ENCODE measurements around the gene MS4A10. TPM values are rescaled to one million over a fixed set of nuclear protein-coding genes. Genes with fewer than 3 reads are reported as not detected.

Gene MS4A10
- total and polyA plus RNA-seq, 2 donors, result under 0.01 to 0.09 TPM

DNA sequence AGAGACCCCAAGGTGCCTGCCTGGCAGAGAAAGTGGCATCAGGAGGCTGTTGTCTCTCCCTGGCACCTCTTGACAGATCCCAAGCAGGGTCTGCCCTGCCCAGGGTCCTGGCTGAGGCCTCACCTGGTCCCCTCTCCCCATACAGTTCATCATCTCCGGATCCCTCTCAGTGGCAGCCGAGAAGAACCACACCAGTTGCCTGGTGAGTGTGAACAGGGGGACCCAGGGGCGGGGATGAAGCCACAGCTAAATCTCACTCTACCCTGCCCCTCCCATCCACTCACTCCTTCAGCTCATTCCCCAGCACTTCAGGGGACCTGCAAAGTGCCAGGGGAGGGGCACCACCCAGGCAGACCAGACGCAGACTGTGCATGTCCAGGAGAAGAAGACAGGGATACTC is 14.0 kb upstream of the MS4A10 start:
- DNase-seq (ENCODE audit: low read depth in 6 of 9, low spot score in 9 of 9), result no peak

DNA sequence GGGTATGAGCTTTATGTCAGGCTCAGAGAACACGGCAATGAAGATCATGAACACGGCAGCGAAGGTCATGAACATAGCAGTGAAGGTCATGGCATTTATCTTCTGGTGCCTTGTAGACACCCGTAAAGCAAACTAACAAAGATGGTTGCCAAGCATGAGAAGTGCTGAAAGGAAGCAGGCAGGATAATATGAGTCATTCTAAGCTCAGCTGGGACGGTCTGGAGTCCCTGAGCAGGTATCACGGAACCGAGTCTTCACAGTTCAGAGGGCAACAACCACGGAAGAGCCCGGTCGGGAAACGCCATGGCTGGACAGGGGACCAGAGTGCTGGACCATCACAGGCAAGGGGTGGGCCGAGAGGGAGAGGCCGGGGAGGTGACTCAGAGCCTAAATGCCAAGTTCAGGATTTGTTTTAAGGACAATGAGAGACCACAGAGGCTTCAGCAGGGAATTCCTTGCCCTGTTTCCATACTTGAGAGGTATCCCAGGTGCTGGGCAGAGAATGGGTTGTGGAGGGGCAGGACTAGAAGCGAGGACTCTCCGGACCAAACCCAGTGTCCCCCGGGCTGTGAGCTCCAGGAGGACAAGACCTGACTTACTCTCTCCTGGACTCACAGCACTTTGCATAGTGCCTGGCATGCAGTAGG is 13.1 kb upstream of the MS4A10 start:
- Histone ChIP-seq H3K27me3 (ENCODE audit: control insufficient read depth in 2 of 2, insufficient read depth in 1 of 2, low read length in 1 of 2) (peaks cover 0 to 3% of the 10 kb centered on the region in 2 donors), H3K4me3 (ENCODE audit: low read length in 2 of 2) (no peak overlapping the region), H3K9me3 (ENCODE audit: control insufficient read depth in 2 of 2, insufficient read depth in 1 of 2, low read length in 1 of 2) (no peaks in the 10 kb centered on the region), H3K36me3 (ENCODE audit: control insufficient read depth in 2 of 2, insufficient read depth in 2 of 2, low read length in 1 of 2) (no peaks in the 10 kb centered on the region), H3K4me1 (ENCODE audit: control insufficient read depth in 2 of 2, insufficient read depth in 2 of 2, low read length in 2 of 2) (peaks cover 0 to 17% of the 10 kb centered on the region in 2 donors), H3K27ac (ENCODE audit: low read depth in 1 of 2, low read length in 1 of 2) (no peak overlapping the region)
- DNase-seq (ENCODE audit: low read depth in 6 of 9, low spot score in 9 of 9), result no peak
- WGBS, result 94% methylated on average over 16 of the region's 16 CpGs

More for the DNA sequence above, 14.0 kb upstream of the MS4A10 start:
- Histone ChIP-seq H3K9me3 (ENCODE audit: control insufficient read depth in 2 of 2, insufficient read depth in 1 of 2, low read length in 1 of 2) (no peaks in the 10 kb centered on the region), H3K27me3 (ENCODE audit: control insufficient read depth in 2 of 2, insufficient read depth in 1 of 2, low read length in 1 of 2) (peaks cover 0 to 3% of the 10 kb centered on the region in 2 donors), H3K4me1 (ENCODE audit: control insufficient read depth in 2 of 2, insufficient read depth in 2 of 2, low read length in 2 of 2) (peaks cover 0 to 16% of the 10 kb centered on the region in 2 donors), H3K27ac (ENCODE audit: low read depth in 1 of 2, low read length in 1 of 2) (no peak overlapping the region), H3K4me3 (ENCODE audit: low read length in 2 of 2) (no peak overlapping the region), H3K36me3 (ENCODE audit: control insufficient read depth in 2 of 2, insufficient read depth in 2 of 2, low read length in 1 of 2) (no peaks in the 10 kb centered on the region)
- 98% methylated on average over 4 of the region's 4 CpGs for WGBS

GRCh38 chr11:60772666-60773065 is 12.5 kb upstream of the MS4A10 start:
- no peaks in the 10 kb centered on the region for H3K27me3 ChIP-seq (ENCODE audit: control insufficient read depth in 2 of 2, insufficient read depth in 1 of 2, low read length in 1 of 2)
- DNase-seq (ENCODE audit: low read depth in 6 of 9, low spot score in 9 of 9), result peak in 1 of 9 donors; percentile 21
- no peaks in the 10 kb centered on the region for H3K36me3 ChIP-seq (ENCODE audit: control insufficient read depth in 2 of 2, insufficient read depth in 2 of 2, low read length in 1 of 2)
- no peaks in the 10 kb centered on the region for H3K9me3 ChIP-seq (ENCODE audit: control insufficient read depth in 2 of 2, insufficient read depth in 1 of 2, low read length in 1 of 2)
- WGBS, result 94% methylated on average over 8 of the region's 8 CpGs
- H3K4me3 ChIP-seq (ENCODE audit: low read length in 2 of 2), result no peak overlapping the region
- no peak overlapping the region for H3K27ac ChIP-seq (ENCODE audit: low read depth in 1 of 2, low read length in 1 of 2)
- peaks cover 0 to 17% of the 10 kb centered on the region in 2 donors for H3K4me1 ChIP-seq (ENCODE audit: control insufficient read depth in 2 of 2, insufficient read depth in 2 of 2, low read length in 2 of 2)

DNA sequence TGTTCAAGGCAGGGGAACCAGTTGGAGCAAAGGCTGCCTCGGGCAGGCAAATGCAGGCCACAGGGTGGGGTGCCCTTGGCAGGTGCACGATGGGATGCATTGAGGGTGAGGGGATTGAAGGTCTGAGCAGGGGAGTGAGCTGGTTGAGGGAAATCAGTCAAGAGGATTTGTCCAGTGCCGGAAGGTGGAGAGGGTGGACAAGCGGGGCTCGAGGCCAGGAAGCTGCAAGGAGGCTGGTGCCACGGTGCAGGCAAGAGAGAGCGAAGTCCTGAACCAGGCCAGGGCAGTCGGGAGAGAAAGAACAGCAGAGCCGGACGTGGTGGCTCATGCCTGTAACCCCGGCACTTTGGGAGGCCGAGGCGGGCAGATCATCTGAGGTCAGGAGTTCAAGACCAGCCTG is 10.4 kb upstream of the MS4A10 start:
- no peak for DNase-seq (ENCODE audit: low read depth in 6 of 9, low spot score in 9 of 9)
- WGBS, result 93% methylated on average over 13 of the region's 13 CpGs
- Histone ChIP-seq H3K4me3 (ENCODE audit: low read length in 2 of 2) (no peak overlapping the region), H3K27ac (ENCODE audit: low read depth in 1 of 2, low read length in 1 of 2) (no peak overlapping the region), H3K9me3 (ENCODE audit: control insufficient read depth in 2 of 2, insufficient read depth in 1 of 2, low read length in 1 of 2) (no peaks in the 10 kb centered on the region), H3K36me3 (ENCODE audit: control insufficient read depth in 2 of 2, insufficient read depth in 2 of 2, low read length in 1 of 2) (no peaks in the 10 kb centered on the region), H3K4me1 (ENCODE audit: control insufficient read depth in 2 of 2, insufficient read depth in 2 of 2, low read length in 2 of 2) (peaks cover 0 to 17% of the 10 kb centered on the region in 2 donors), H3K27me3 (ENCODE audit: control insufficient read depth in 2 of 2, insufficient read depth in 1 of 2, low read length in 1 of 2) (no peaks in the 10 kb centered on the region)

- peak; percentile 75 to 97 (median 93) for DNase-seq (ENCODE audit: low read depth in 6 of 9, low spot score in 9 of 9)
- Histone ChIP-seq H3K27me3 (ENCODE audit: control insufficient read depth in 2 of 2, insufficient read depth in 1 of 2, low read length in 1 of 2) (peaks cover 0 to 3% of the 10 kb centered on the region in 2 donors), H3K36me3 (ENCODE audit: control insufficient read depth in 2 of 2, insufficient read depth in 2 of 2, low read length in 1 of 2) (no peaks in the 10 kb centered on the region), H3K4me1 (ENCODE audit: control insufficient read depth in 2 of 2, insufficient read depth in 2 of 2, low read length in 2 of 2) (peaks cover 0 to 17% of the 10 kb centered on the region in 2 donors), H3K9me3 (ENCODE audit: control insufficient read depth in 2 of 2, insufficient read depth in 1 of 2, low read length in 1 of 2) (no peaks in the 10 kb centered on the region), H3K4me3 (ENCODE audit: low read length in 2 of 2) (no peak overlapping the region), H3K27ac (ENCODE audit: low read depth in 1 of 2, low read length in 1 of 2) (no peak overlapping the region)
- 18% methylated on average over 15 of the region's 15 CpGs for WGBS
Observed at GRCh38 chr11:60775420-60775961, 9.6 kb upstream of the MS4A10 start.

- Histone ChIP-seq H3K4me3 (ENCODE audit: low read length in 2 of 2) (no peak overlapping the region), H3K27ac (ENCODE audit: low read depth in 1 of 2, low read length in 1 of 2) (no peak overlapping the region), H3K36me3 (ENCODE audit: control insufficient read depth in 2 of 2, insufficient read depth in 2 of 2, low read length in 1 of 2) (no peaks in the 10 kb centered on the region), H3K27me3 (ENCODE audit: control insufficient read depth in 2 of 2, insufficient read depth in 1 of 2, low read length in 1 of 2) (peaks cover 0 to 3% of the 10 kb centered on the region in 2 donors), H3K9me3 (ENCODE audit: control insufficient read depth in 2 of 2, insufficient read depth in 1 of 2, low read length in 1 of 2) (no peaks in the 10 kb centered on the region), H3K4me1 (ENCODE audit: control insufficient read depth in 2 of 2, insufficient read depth in 2 of 2, low read length in 2 of 2) (peaks cover 0 to 17% of the 10 kb centered on the region in 2 donors)
- WGBS, result 96% methylated on average over 4 of the region's 4 CpGs
- DNase-seq (ENCODE audit: low read depth in 6 of 9, low spot score in 9 of 9), result no peak
Observed at GRCh38 chr11:60776167-60776566, 9.0 kb upstream of the MS4A10 start.

DNA sequence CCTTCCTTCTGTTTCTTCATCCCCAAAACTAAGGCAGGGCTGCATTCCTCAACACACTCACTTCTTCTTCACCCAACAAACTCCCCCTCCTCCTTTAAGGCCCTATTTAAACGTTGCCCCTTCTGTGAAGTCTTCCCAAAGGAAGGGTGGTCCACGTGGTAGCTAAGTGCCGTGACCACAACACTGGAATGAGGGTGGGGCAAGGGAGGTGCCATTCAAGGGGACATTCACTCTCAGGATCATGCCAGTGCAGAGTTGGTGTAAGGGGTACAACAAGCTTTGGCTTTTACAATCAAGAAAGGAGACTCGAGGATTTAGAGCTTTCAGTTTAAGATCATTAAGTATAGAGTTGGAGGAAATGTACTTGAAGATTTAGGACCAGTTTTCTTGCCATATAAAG is 8.0 kb upstream of the MS4A10 start:
- Histone ChIP-seq H3K4me1 (ENCODE audit: control insufficient read depth in 2 of 2, insufficient read depth in 2 of 2, low read length in 2 of 2) (peaks cover 0 to 17% of the 10 kb centered on the region in 2 donors), H3K4me3 (ENCODE audit: low read length in 2 of 2) (no peak overlapping the region), H3K27ac (ENCODE audit: low read depth in 1 of 2, low read length in 1 of 2) (no peak overlapping the region), H3K27me3 (ENCODE audit: control insufficient read depth in 2 of 2, insufficient read depth in 1 of 2, low read length in 1 of 2) (peaks cover 0 to 3% of the 10 kb centered on the region in 2 donors), H3K9me3 (ENCODE audit: control insufficient read depth in 2 of 2, insufficient read depth in 1 of 2, low read length in 1 of 2) (no peaks in the 10 kb centered on the region), H3K36me3 (ENCODE audit: control insufficient read depth in 2 of 2, insufficient read depth in 2 of 2, low read length in 1 of 2) (no peaks in the 10 kb centered on the region)
- 70% methylated on average over 4 of the region's 4 CpGs for WGBS
- DNase-seq (ENCODE audit: low read depth in 6 of 9, low spot score in 9 of 9), result no peak

- WGBS, result 91% methylated on average over 2 of the region's 2 CpGs
- no peak overlapping the region for H3K27ac ChIP-seq (ENCODE audit: low read depth in 1 of 2, low read length in 1 of 2)
- H3K9me3 ChIP-seq (ENCODE audit: control insufficient read depth in 2 of 2, insufficient read depth in 1 of 2, low read length in 1 of 2), result no peaks in the 10 kb centered on the region
- H3K27me3 ChIP-seq (ENCODE audit: control insufficient read depth in 2 of 2, insufficient read depth in 1 of 2, low read length in 1 of 2), result peaks cover 0 to 3% of the 10 kb centered on the region in 2 donors
- peaks cover 0 to 16% of the 10 kb centered on the region in 2 donors for H3K4me1 ChIP-seq (ENCODE audit: control insufficient read depth in 2 of 2, insufficient read depth in 2 of 2, low read length in 2 of 2)
- DNase-seq (ENCODE audit: low read depth in 6 of 9, low spot score in 9 of 9), result no peak
- no peaks in the 10 kb centered on the region for H3K36me3 ChIP-seq (ENCODE audit: control insufficient read depth in 2 of 2, insufficient read depth in 2 of 2, low read length in 1 of 2)
- no peak overlapping the region for H3K4me3 ChIP-seq (ENCODE audit: low read length in 2 of 2)
Observed at GRCh38 chr11:60777572-60777971, 7.6 kb upstream of the MS4A10 start.

DNA sequence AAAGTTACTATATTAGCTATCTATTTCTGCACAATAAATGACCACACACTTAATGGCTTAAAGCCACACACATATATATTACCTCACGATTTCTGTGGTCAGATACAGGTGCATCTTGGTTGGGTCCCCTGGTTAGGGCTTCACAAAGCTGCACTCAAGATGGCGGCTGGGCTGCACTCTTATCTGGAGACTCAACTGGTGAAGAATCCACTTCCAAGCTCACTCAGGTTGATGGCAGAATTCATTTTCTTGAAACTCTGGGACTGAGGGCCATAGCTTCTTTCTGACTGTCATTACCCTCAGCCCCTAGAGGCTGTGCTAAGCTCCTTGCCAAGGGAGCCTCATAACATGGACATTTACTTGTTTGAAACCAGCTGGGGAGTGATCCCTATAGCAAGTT is 5.1 kb upstream of the MS4A10 start:
- H3K27me3 ChIP-seq (ENCODE audit: control insufficient read depth in 2 of 2, insufficient read depth in 1 of 2, low read length in 1 of 2), result peaks cover 0 to 3% of the 10 kb centered on the region in 2 donors
- H3K36me3 ChIP-seq (ENCODE audit: control insufficient read depth in 2 of 2, insufficient read depth in 2 of 2, low read length in 1 of 2), result no peaks in the 10 kb centered on the region
- WGBS, result 88% methylated on average over 2 of the region's 2 CpGs
- DNase-seq (ENCODE audit: low read depth in 6 of 9, low spot score in 9 of 9), result no peak
- no peak overlapping the region for H3K27ac ChIP-seq (ENCODE audit: low read depth in 1 of 2, low read length in 1 of 2)
- H3K4me3 ChIP-seq (ENCODE audit: low read length in 2 of 2), result no peak overlapping the region
- no peaks in the 10 kb centered on the region for H3K9me3 ChIP-seq (ENCODE audit: control insufficient read depth in 2 of 2, insufficient read depth in 1 of 2, low read length in 1 of 2)
- peaks cover 0 to 8% of the 10 kb centered on the region in 2 donors for H3K4me1 ChIP-seq (ENCODE audit: control insufficient read depth in 2 of 2, insufficient read depth in 2 of 2, low read length in 2 of 2)

Measured in thymus (tissue), 11 donors.